Measurements from ENCODE around the gene CCDC110. TPM values are rescaled to one million over a fixed set of nuclear protein-coding genes. Genes with fewer than 3 reads are reported as not detected.
A peak's percentile ranks its signal among the peaks of the same experiment; 100 is the strongest.

Gene CCDC110
- total and polyA plus RNA-seq, 12 donors: 0.12 to 2.5 (median 1.6) TPM

DNA sequence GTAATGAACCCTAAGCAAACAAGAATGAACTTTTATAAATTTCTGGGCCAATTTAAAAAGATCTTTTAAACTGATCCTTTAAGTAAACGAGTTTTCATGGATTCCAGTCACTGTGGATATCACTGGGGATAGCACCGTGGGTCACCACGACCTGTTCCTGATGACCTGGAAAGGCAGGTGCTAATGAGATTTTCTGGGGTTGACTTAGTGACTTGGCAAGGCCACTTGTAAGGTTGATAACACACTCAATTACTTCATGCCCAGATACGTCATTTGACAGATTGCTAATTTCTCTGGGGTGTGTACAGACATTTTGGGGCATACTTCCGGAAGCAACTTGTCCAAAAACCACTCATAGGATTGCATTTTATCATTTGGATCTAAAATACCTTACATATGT is 39.3 kb upstream of the CCDC110 start:
- H3K27ac ChIP-seq: peak overlapping the region in 3 of 10 donors; percentile 23 to 53 (median 29)
- TF ChIP-seq, protein P1, sequence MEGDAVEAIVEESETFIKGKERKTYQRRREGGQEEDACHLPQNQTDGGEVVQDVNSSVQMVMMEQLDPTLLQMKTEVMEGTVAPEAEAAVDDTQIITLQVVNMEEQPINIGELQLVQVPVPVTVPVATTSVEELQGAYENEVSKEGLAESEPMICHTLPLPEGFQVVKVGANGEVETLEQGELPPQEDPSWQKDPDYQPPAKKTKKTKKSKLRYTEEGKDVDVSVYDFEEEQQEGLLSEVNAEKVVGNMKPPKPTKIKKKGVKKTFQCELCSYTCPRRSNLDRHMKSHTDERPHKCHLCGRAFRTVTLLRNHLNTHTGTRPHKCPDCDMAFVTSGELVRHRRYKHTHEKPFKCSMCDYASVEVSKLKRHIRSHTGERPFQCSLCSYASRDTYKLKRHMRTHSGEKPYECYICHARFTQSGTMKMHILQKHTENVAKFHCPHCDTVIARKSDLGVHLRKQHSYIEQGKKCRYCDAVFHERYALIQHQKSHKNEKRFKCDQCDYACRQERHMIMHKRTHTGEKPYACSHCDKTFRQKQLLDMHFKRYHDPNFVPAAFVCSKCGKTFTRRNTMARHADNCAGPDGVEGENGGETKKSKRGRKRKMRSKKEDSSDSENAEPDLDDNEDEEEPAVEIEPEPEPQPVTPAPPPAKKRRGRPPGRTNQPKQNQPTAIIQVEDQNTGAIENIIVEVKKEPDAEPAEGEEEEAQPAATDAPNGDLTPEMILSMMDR (IDR thresholded peaks at IDR 0.05): no peak
- H3K4me3 ChIP-seq: no peak overlapping the region
- H3K4me1 ChIP-seq: peaks cover 5 to 42% (median 17%) of the 10 kb centered on the region in 9 donors
- intact Hi-C loops (cut with DNase I): no loop called here
- no peak for DNase-seq
- ATAC-seq: peak in 1 of 8 donors; percentile 5
- no peaks in the 10 kb centered on the region for H3K9me3 ChIP-seq
- peaks cover 0 to 56% (median 0%) of the 10 kb centered on the region in 7 donors for H3K27me3 ChIP-seq
- H3K36me3 ChIP-seq: peaks cover 0 to 63% (median 5%) of the 10 kb centered on the region in 9 donors
- WGBS, 2 donors: 66 to 72% methylated on average over 5 of the region's 5 CpGs

GRCh38 chr4:185508181-185508580 is 36.6 kb upstream of the CCDC110 start:
- 78% methylated on average over 4 of the region's 4 CpGs for WGBS, 2 donors
- Histone ChIP-seq H3K27me3 (peaks cover 0 to 35% (median 0%) of the 10 kb centered on the region in 7 donors), H3K27ac (no peak overlapping the region), H3K36me3 (peaks cover 0 to 58% (median 5%) of the 10 kb centered on the region in 9 donors), H3K4me1 (peaks cover 0 to 33% (median 10%) of the 10 kb centered on the region in 9 donors), H3K9me3 (no peaks in the 10 kb centered on the region), H3K4me3 (no peak overlapping the region)
- no peak for ATAC-seq
- TF ChIP-seq, protein P1 (IDR thresholded peaks at IDR 0.05): no peak
- DNase-seq: no peak
- intact Hi-C loops (cut with DNase I): loop anchor here in 1 of 10 donors (5.0 kb wide), 1 partner anchor 36 kb away; the partner anchor contains the start of gene CCDC110

GRCh38 chr4:185506422-185506821 is 34.9 kb upstream of the CCDC110 start:
- Histone ChIP-seq H3K9me3 (peaks cover 0 to 4% (median 0%) of the 10 kb centered on the region in 11 donors), H3K4me3 (no peak overlapping the region), H3K27me3 (peaks cover 0 to 17% (median 0%) of the 10 kb centered on the region in 7 donors), H3K27ac (peak overlapping the region in 2 of 10 donors; percentile 77 to 80), H3K4me1 (peaks cover 0 to 20% (median 5%) of the 10 kb centered on the region in 9 donors), H3K36me3 (peaks cover 0 to 68% (median 12%) of the 10 kb centered on the region in 9 donors)
- TF ChIP-seq, protein P1 (IDR thresholded peaks at IDR 0.05): no peak
- peak in 1 of 8 donors; percentile 1 for ATAC-seq
- intact Hi-C loops (cut with DNase I): loop anchor here in 2 of 10 donors (2.0 to 5.0 kb wide), 2 partner anchors 28 to 34 kb away; partner anchors contain the start of gene CCDC110 (in 1 of the 2)
- DNase-seq: no peak
- 93 to 96% methylated on average over 20 of the region's 20 CpGs for WGBS, 2 donors

DNA sequence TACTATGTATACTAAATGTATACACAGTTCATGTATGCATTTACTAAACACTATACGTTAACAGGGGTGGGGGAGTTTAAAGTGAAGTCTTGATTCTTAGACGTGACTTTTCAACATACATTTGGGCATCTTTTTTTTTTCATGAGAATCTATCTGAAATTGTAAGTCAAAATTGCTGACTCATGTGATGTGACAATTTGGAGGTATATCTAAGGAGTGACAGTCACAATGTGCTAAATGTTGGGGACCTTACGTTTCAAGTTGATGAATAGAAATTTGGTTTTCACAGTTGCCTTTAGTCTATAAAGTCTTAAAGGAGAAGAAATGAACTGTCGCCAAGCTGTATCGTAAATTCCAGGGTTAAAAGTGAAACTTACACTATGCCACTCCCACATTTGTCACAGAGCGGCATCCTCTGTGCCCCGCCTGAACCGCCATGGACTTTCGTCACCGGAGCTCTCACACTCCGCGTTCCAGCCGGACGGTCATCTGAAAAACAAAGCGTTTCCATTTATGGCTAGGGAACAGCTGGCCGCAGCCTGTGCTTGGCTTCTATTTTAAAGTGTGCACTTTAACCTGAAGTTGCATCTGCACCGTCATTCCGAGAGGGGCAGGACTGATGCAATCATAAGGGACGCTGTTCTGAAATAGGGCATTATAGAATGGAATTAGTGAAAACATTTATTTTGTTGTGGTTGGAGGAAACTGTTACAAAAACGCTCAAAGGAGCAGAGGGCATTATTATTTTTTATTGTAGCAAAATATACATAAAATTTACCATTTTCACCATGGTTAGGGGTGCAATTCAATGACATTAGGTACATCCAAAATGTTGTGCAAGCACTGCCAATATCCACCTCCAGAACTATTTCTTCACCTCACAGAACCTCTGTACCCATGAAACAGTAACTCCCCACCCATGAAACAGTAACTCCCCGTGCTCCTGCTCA is 32.8 kb upstream of the CCDC110 start:
- TF ChIP-seq, protein P1 (IDR thresholded peaks at IDR 0.05): peak in 2 of 9 donors; percentile 10 to 11
- Histone ChIP-seq H3K36me3 (peaks cover 0 to 65% (median 18%) of the 10 kb centered on the region in 9 donors), H3K27me3 (peaks cover 0 to 3% (median 0%) of the 10 kb centered on the region in 7 donors), H3K4me3 (peak overlapping the region in 4 of 10 donors; percentile 15 to 36 (median 22)), H3K27ac (peak overlapping the region in 9 of 10 donors; percentile 42 to 87 (median 77)), H3K9me3 (peaks cover 0 to 17% (median 0%) of the 10 kb centered on the region in 11 donors), H3K4me1 (peaks cover 0 to 16% (median 5%) of the 10 kb centered on the region in 9 donors)
- peak; percentile 81 to 88 for DNase-seq
- intact Hi-C loops (cut with DNase I): loop anchor here in 1 of 10 donors (5.0 kb wide), 1 partner anchor 32 kb away; the partner anchor contains the start of gene CCDC110
- peak; percentile 88 to 96 (median 90) for ATAC-seq
- 54 to 56% methylated on average over 21 of the region's 21 CpGs for WGBS, 2 donors

All from heart right ventricle (tissue), 16 donors.